Upper lobe of left lung (tissue), 6 donors: ENCODE results near the gene PRKCA. TPM values are rescaled to one million over a fixed set of nuclear protein-coding genes. Genes with fewer than 3 reads are reported as not detected.

Experiments
- ATAC-seq, 2 donors: fragments of 200-7000 bp; cut with Tn5 transposase; one replicate each; pipeline ENCODE4 v1.9.1; 2022; ENCODE audit warnings: mild to moderate bottlenecking in 2 of 2, moderate library complexity in 2 of 2; ENCODE audit not compliant: low FRiP score in 2 of 2
- DNase-seq, 2 donors: peaks; one replicate each; pipeline ENCODE4 v3.0.0-alpha.2; 2019 to 2020
- H3K27ac ChIP-seq, 4 donors: fragments of 200-600 bp; sonication (generic); one replicate each; pipeline ENCODE4 v1.5.1; 2016 to 2019
- H3K27me3 ChIP-seq, 4 donors: fragments of 200-600 bp; sonication (generic); one replicate each; pipeline ENCODE4 v1.5.1; 2017 to 2019
- H3K36me3 ChIP-seq, 4 donors: fragments of 200-600 bp; sonication (generic); one replicate each; pipeline ENCODE4 v1.5.1; 2016 to 2019
- H3K4me1 ChIP-seq, 4 donors: fragments of 200-600 bp; sonication (generic); one replicate each; pipeline ENCODE4 v1.5.1; 2018 to 2019
- H3K4me3 ChIP-seq, 4 donors: fragments of 200-600 bp; sonication (generic); one replicate each; pipeline ENCODE4 v1.5.1; 2017 to 2019; ENCODE audit warnings: mild to moderate bottlenecking in 2 of 4, moderate library complexity in 1 of 4
- H3K9me3 ChIP-seq, 4 donors: fragments of 200-600 bp; sonication (generic); one replicate each; pipeline ENCODE4 v1.5.1; 2018 to 2019
- EP300 ChIP-seq, 4 donors: sonication (generic); formaldehyde crosslinking; IDR thresholded peaks; one replicate each; pipeline ENCODE4 v1.5.1; 2017; ENCODE audit warnings: antibody characterized with exemption in 4 of 4, control low read depth in 2 of 4
- POLR2A ChIP-seq, 4 donors: fragments of 450-650 bp; IDR thresholded peaks; one replicate each; pipeline ENCODE4 v1.5.1; 2016 to 2017; ENCODE audit warnings: antibody characterized with exemption in 4 of 4, mild to moderate bottlenecking in 2 of 4
- POLR2AphosphoS5 ChIP-seq, 2 donors: sonication (generic); formaldehyde crosslinking; IDR thresholded peaks; one replicate each; pipeline ENCODE4 v1.5.1; 2017; ENCODE audit warnings: antibody characterized with exemption in 2 of 2
- WGBS, 2 donors: methylation state at CpG; one replicate each; pipeline ENCODE4 v1.1.5; 2017 to 2018; 5-methylcytosine and 5-hydroxymethylcytosine counted together
- total RNA-seq, 6 donors: library from RNA; depleted of rRNA in 4 of 6; stranded (reverse); fragments of >200 nt in 4 of 6; gene quantifications; one replicate each; pipeline versions ENCODE4 v1.1.0 to v1.2.1, GENCODE V29; 2016 to 2021
- TF ChIP-seq, protein P1 (sequence below), 6 experiments: fragments of 450-650 bp in 4 of 6; fragments of 200-600 bp in 2 of 6; sonication (generic) in 2 of 6; IDR thresholded peaks; one replicate each; pipeline ENCODE4 v1.5.1; 2016 to 2019; ENCODE audit warnings: antibody characterized with exemption in 6 of 6
- donor health status: DM: no; HTN: no; CAD: no; lungs with moderate emphysema.
- donor health status: DM: no; HTN: yes; CAD: no; lungs with severe emphysema.

The PRKCA gene
- total RNA-seq, 6 donors from 2014 or later, result 10.9 to 29.3 (median 18.0) TPM

DNA sequence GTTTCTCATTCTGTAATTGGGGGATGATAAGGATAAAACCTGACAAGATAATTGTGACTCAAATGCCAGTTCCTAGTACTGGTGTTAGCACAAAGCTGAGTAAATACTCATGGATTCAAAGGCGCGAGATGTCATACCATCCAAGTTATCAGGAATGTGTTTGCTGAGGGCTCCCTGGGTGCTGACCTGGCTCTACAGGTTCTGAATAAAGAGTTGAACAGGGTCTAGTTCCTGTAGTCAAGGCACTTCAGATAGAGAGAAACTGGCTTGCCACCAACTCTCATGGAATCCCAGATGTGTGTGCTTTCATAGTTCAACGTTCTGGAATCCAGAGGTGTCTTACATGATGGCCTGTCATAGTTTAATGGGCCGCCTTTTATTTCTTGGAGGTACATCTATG is 141.6 kb downstream of the PRKCA start:
- DNase-seq (no peak), ATAC-seq (no peak)
- no peak overlapping the region for H3K4me3 ChIP-seq
- peaks cover 0 to 7% (median 3%) of the 10 kb centered on the region in 4 donors for H3K4me1 ChIP-seq
- no peak for TF ChIP-seq POLR2AphosphoS5 (IDR thresholded peaks at IDR 0.05)
- TF ChIP-seq POLR2A (IDR thresholded peaks at IDR 0.05), result no peak
- TF ChIP-seq, protein P1, sequence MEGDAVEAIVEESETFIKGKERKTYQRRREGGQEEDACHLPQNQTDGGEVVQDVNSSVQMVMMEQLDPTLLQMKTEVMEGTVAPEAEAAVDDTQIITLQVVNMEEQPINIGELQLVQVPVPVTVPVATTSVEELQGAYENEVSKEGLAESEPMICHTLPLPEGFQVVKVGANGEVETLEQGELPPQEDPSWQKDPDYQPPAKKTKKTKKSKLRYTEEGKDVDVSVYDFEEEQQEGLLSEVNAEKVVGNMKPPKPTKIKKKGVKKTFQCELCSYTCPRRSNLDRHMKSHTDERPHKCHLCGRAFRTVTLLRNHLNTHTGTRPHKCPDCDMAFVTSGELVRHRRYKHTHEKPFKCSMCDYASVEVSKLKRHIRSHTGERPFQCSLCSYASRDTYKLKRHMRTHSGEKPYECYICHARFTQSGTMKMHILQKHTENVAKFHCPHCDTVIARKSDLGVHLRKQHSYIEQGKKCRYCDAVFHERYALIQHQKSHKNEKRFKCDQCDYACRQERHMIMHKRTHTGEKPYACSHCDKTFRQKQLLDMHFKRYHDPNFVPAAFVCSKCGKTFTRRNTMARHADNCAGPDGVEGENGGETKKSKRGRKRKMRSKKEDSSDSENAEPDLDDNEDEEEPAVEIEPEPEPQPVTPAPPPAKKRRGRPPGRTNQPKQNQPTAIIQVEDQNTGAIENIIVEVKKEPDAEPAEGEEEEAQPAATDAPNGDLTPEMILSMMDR (IDR thresholded peaks at IDR 0.05), result no peak
- no peak for TF ChIP-seq EP300 (IDR thresholded peaks at IDR 0.05)
- H3K36me3 ChIP-seq, result no peaks in the 10 kb centered on the region
- WGBS, 2 donors, result 70 to 76% methylated on average over 4 of the region's 4 CpGs
- no peaks in the 10 kb centered on the region for H3K9me3 ChIP-seq
- H3K27ac ChIP-seq, result no peak overlapping the region
- no peaks in the 10 kb centered on the region for H3K27me3 ChIP-seq

DNA sequence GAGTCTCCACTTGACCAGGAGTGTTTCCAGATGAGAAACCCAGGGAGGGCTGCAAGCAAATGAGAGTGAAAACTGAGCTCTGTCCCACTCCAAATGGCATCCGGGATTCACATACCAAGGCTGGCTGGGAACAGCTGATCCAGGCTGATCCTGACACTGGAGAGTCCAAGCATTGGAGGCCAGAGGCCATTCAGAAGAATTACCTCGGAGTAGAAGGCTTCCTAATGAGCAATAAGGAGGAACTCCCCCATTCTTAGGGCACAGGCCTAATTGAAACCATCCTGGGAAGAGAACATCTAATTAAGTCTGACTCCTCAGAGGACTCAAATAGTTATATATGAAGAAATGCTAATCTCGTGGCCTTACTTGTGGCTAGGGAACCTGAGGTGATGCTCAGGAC is 142.8 kb downstream of the PRKCA start:
- DNase-seq (no peak), ATAC-seq (no peak)
- no peak overlapping the region for H3K4me3 ChIP-seq
- H3K27me3 ChIP-seq, result no peaks in the 10 kb centered on the region
- 75 to 80% methylated on average over 3 of the region's 3 CpGs for WGBS, 2 donors
- no peaks in the 10 kb centered on the region for H3K36me3 ChIP-seq
- TF ChIP-seq EP300 (IDR thresholded peaks at IDR 0.05) (no peak), POLR2A (IDR thresholded peaks at IDR 0.05) (no peak)
- peaks cover 0 to 7% (median 3%) of the 10 kb centered on the region in 4 donors for H3K4me1 ChIP-seq
- no peak overlapping the region for H3K27ac ChIP-seq
- H3K9me3 ChIP-seq, result no peaks in the 10 kb centered on the region

DNA sequence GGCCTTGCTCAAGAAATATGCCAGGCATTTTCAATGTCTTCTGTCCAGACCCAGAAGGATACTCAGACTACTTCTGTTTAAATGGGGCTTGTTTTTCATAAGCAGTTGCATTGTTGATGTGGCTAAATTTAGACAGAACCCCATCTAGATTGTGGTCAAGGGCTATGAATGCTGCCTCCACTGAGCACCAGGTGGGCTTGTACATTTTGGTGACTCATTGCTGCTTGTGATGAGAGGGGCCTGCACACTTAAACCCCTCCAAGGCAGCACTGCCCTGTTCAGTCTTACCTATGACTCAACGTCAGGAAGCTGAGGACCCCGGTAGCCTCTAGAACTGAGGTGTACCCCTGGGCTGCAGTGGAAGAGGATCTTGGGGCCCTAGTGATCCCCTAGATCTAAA is 144.0 kb downstream of the PRKCA start:
- 79 to 100% methylated on average over 1 to 2 of the region's 2 CpGs for WGBS, 2 donors
- ATAC-seq, result no peak

DNA sequence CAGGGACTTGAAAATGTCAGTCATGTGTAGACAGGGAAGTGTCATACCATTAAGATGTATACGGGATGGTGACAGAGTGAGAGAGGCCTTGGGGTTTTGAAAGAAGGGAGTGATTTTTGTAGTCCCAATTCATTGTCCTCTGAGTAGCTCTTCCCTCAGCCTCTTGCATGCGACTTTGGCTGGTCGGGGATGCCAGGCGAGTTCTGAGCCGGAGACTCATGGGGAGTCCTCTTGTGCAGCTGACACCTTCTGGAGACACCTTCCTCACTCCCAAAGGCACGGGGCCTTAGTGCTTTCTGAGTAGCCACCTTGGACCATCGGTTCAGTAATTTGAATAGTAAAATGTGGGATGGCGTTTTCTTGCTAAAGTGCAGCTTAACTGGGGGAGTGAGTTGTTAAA is 144.7 kb downstream of the PRKCA start:
- no peak for ATAC-seq
- no peaks in the 10 kb centered on the region for H3K4me1 ChIP-seq

More for the DNA sequence above, 144.0 kb downstream of the PRKCA start:
- H3K27me3 ChIP-seq, result no peaks in the 10 kb centered on the region
- no peak for DNase-seq
- no peak overlapping the region for H3K27ac ChIP-seq
- TF ChIP-seq POLR2AphosphoS5 (IDR thresholded peaks at IDR 0.05) (no peak), POLR2A (IDR thresholded peaks at IDR 0.05) (no peak), EP300 (IDR thresholded peaks at IDR 0.05) (no peak)
- peaks cover 0 to 3% (median 1%) of the 10 kb centered on the region in 4 donors for H3K4me1 ChIP-seq
- no peak overlapping the region for H3K4me3 ChIP-seq
- H3K9me3 ChIP-seq, result no peaks in the 10 kb centered on the region
- H3K36me3 ChIP-seq, result no peaks in the 10 kb centered on the region

DNA sequence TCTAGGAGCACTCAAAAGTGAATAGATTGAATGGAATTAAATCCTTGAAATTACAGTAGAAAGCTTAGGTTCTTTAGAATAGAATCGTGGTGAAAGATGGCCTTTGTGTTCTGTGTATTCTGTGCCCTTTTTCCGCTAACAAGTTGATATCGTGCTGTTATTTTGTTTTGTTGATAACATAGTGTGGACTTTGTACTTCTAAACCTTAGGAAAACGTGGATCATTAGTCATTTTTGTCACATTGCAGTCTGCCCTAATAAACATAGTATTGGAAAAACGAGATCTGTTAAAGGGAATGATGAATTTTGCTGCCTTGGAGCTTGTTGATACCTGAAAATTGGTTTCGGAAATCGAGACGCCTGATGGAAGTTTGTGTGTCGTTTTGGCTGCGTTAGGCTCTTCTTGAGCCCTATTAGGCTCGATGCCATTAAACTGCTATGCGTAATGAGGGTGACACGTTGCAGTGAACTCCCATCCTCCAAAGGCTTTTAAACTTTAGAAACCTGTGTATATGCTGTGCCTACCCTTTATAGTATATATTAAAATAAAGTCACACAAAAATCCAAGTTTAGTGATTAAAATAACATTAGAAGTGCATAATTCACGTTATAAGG is 145.7 kb downstream of the PRKCA start:
- Histone ChIP-seq H3K9me3 (no peaks in the 10 kb centered on the region), H3K4me3 (no peak overlapping the region), H3K27ac (no peak overlapping the region), H3K4me1 (no peaks in the 10 kb centered on the region), H3K36me3 (no peaks in the 10 kb centered on the region), H3K27me3 (no peaks in the 10 kb centered on the region)
- WGBS, 2 donors, result 81 to 85% methylated on average over 14 of the region's 14 CpGs
- TF ChIP-seq EP300 (IDR thresholded peaks at IDR 0.05) (no peak), POLR2A (IDR thresholded peaks at IDR 0.05) (no peak), POLR2AphosphoS5 (IDR thresholded peaks at IDR 0.05) (no peak)
- TF ChIP-seq, protein P1 (IDR thresholded peaks at IDR 0.05), result no peak
- DNase-seq (no peak), ATAC-seq (no peak)

More for the DNA sequence above, 144.7 kb downstream of the PRKCA start:
- 89 to 91% methylated on average over 8 of the region's 8 CpGs for WGBS, 2 donors
- H3K36me3 ChIP-seq, result no peaks in the 10 kb centered on the region
- DNase-seq, result no peak
- no peaks in the 10 kb centered on the region for H3K27me3 ChIP-seq
- no peak overlapping the region for H3K27ac ChIP-seq
- no peak for TF ChIP-seq EP300 (IDR thresholded peaks at IDR 0.05)
- no peak for TF ChIP-seq POLR2AphosphoS5 (IDR thresholded peaks at IDR 0.05)
- TF ChIP-seq, protein P1 (IDR thresholded peaks at IDR 0.05), result no peak
- TF ChIP-seq POLR2A (IDR thresholded peaks at IDR 0.05), result no peak
- H3K4me3 ChIP-seq, result no peak overlapping the region
- H3K9me3 ChIP-seq, result no peaks in the 10 kb centered on the region

DNA sequence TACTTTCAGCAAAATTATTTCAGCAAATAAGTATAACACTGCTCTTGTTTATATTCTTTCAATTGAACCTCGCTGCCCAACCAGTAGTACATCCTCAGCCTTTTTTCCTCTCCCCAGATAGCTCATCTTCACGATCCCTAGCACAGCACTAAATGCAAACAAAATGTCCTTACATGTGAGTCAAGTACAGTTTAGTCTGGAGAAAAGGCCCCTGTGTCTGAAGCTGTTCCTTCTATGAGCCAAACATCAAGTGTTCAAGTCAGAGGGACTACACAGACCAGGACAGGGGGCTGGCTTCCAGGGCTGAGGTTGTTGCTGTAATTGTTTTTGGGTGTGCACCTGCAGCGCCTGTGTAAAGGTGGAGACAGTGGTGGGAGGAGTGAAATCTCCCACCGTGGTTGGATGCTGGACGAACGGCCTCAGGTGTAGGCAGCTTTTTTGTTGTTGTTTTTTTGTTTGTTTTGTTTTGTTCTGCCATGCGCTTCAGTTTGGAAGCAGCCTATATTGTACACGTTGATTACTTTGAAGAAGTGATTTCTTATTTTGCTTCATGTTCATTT is 147.1 kb downstream of the PRKCA start:
- 73 to 75% methylated on average over 8 of the region's 8 CpGs for WGBS, 2 donors
- TF ChIP-seq, protein P1 (IDR thresholded peaks at IDR 0.05), result no peak
- no peak for TF ChIP-seq POLR2AphosphoS5 (IDR thresholded peaks at IDR 0.05)
- no peak for TF ChIP-seq POLR2A (IDR thresholded peaks at IDR 0.05)
- TF ChIP-seq EP300 (IDR thresholded peaks at IDR 0.05), result no peak
- DNase-seq, result no peak
- no peak for ATAC-seq
- Histone ChIP-seq H3K9me3 (no peaks in the 10 kb centered on the region), H3K27me3 (no peaks in the 10 kb centered on the region), H3K4me3 (no peak overlapping the region), H3K4me1 (no peaks in the 10 kb centered on the region), H3K27ac (no peak overlapping the region), H3K36me3 (no peaks in the 10 kb centered on the region)
